Natural killer cell (primary cell): ENCODE measurements around the gene ADCK1. TPM values are rescaled to one million over a fixed set of nuclear protein-coding genes. Genes with fewer than 3 reads are reported as not detected.

ENCODE experiments used
- ATAC-seq, 3 donors: fragments of 150-1000 bp in 2 of 3; fragments of 200-7000 bp in 1 of 3; cut with Tn5 transposase; 1 replicate in 1 of 3; 2 replicates in 2 of 3; pipeline ENCODE4 v1.10.0; 2021; ENCODE audit warnings: mild to moderate bottlenecking in 2 of 3, moderate library complexity in 2 of 3
- DNase-seq, 2 donors: peaks; one replicate each; pipeline versions ENCODE4 v3.0.0 to v3.0.0-alpha.2; 2013 to 2021; ENCODE audit warnings: mixed read lengths in 1 of 2
- H3K27ac ChIP-seq: one replicate; pipeline ENCODE4 v1.5.1; 2013; ENCODE audit warnings: mild to moderate bottlenecking, low read length
- H3K27me3 ChIP-seq: one replicate; pipeline ENCODE4 v1.6.1; 2013; ENCODE audit warnings: low read length; ENCODE audit not compliant: control insufficient read depth, insufficient read depth
- H3K36me3 ChIP-seq: one replicate; pipeline ENCODE4 v1.6.1; 2013; ENCODE audit warnings: low read length; ENCODE audit not compliant: control insufficient read depth, insufficient read depth
- H3K4me1 ChIP-seq: one replicate; pipeline ENCODE4 v1.6.1; 2013; ENCODE audit warnings: low read length; ENCODE audit not compliant: control insufficient read depth, insufficient read depth
- H3K4me3 ChIP-seq: one replicate; pipeline ENCODE4 v1.5.1; 2013; ENCODE audit warnings: low read length
- H3K9me3 ChIP-seq: one replicate; pipeline ENCODE4 v1.6.1; 2013; ENCODE audit warnings: low read length; ENCODE audit not compliant: control insufficient read depth, insufficient read depth
- H3K27ac Mint-ChIP-seq, 2 donors: one replicate each; pipeline ENCODE4 v1.8.0; 2022; ENCODE audit warnings: mild to moderate bottlenecking in 2 of 2, mixed read lengths in 2 of 2, moderate library complexity in 1 of 2
- H3K27me3 Mint-ChIP-seq, 2 donors: one replicate each; pipeline ENCODE4 v1.8.0; 2022; ENCODE audit warnings: low read depth in 2 of 2, mixed read lengths in 2 of 2
- H3K36me3 Mint-ChIP-seq: one replicate; pipeline ENCODE4 v1.8.0; 2022; ENCODE audit warnings: mixed read lengths
- H3K4me1 Mint-ChIP-seq, 2 donors: one replicate each; pipeline ENCODE4 v1.8.0; 2022; ENCODE audit warnings: mixed read lengths in 2 of 2
- H3K4me3 Mint-ChIP-seq: one replicate; pipeline ENCODE4 v1.8.0; 2022; ENCODE audit warnings: mild to moderate bottlenecking, moderate library complexity, mixed read lengths
- H3K9me3 Mint-ChIP-seq, 2 donors: one replicate each; pipeline ENCODE4 v1.8.0; 2022; ENCODE audit warnings: mixed read lengths in 2 of 2
- CTCF ChIP-seq: fragments of 200-600 bp; IDR thresholded peaks from one replicate; pipeline ENCODE4 v1.8.0; 2022; ENCODE audit warnings: antibody characterized with exemption
- WGBS: methylation state at CpG from one replicate; pipeline ENCODE4 v1.1.7; 2013; ENCODE audit warnings: missing lambda C conversion rate; ENCODE audit not compliant: insufficient coverage; 5-methylcytosine and 5-hydroxymethylcytosine counted together
- intact Hi-C: fragments of 100-400 bp; cut with micrococcal nuclease; formaldehyde crosslinking; loops from one replicate; pipeline ENCODE4 v1.14.2; 2022
- total RNA-seq, 4 donors: library from RNA; stranded (reverse); fragments of 120-200 nt in 1 of 4; gene quantifications; one replicate each; pipeline versions ENCODE4 v1.2.3 to v1.2.4, GENCODE V29; 2013 to 2022

ADCK1 gene
- total RNA-seq, 3 donors from 2014 or later (not counting 1 experiment from before 2014, with no cell fraction given), result 8.0 to 9.2 (median 8.5) TPM

DNA sequence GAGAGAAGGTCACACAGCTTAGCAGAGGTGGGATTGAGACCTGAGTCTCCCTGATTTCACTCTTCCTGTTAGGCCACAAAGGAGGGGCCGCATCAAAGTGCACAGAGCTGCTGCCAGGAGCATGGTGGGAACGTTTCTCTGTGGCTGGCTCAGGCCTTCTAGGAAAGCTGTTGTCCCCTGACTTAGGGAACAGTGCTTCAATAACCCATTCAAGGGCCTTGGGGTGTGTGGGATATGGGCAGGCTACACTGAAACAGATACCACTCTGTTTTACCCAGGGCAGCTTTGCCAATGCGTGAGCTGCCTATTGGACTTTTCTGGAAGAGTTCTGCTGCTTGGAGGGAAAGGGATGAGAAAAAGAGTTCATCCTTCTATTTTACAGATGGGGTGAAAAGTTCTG is 110.0 kb downstream of the ADCK1 start:
- 73% methylated on average over 3 of the region's 3 CpGs for WGBS

GRCh38 chr14:77910506-77910905 is 110.6 kb downstream of the ADCK1 start:
- H3K9me3 ChIP-seq, result no peaks in the 10 kb centered on the region
- Mint-ChIP-seq H3K9me3 (no peaks in the 10 kb centered on the region), H3K27ac (no peak overlapping the region), H3K27me3 (no peaks in the 10 kb centered on the region), H3K4me1 (peaks cover 21 to 30% of the 10 kb centered on the region in 2 donors), H3K36me3 (no peaks in the 10 kb centered on the region), H3K4me3 (no peak overlapping the region)
- ATAC-seq, result no peak
- H3K27me3 ChIP-seq, result no peaks in the 10 kb centered on the region
- H3K4me3 ChIP-seq, result no peak overlapping the region
- intact Hi-C loops, result no loop called here
- 95% methylated on average over 8 of the region's 8 CpGs for whole genome bisulfite sequencing
- H3K27ac ChIP-seq, result no peak overlapping the region
- no peak for DNase-seq
- no peaks in the 10 kb centered on the region for H3K4me1 ChIP-seq
- no peak for TF ChIP-seq CTCF
- no peaks in the 10 kb centered on the region for H3K36me3 ChIP-seq

More for the DNA sequence above, 110.0 kb downstream of the ADCK1 start:
- no peak overlapping the region for H3K27ac Mint-ChIP-seq
- no peak for TF ChIP-seq CTCF
- Histone ChIP-seq H3K36me3 (no peaks in the 10 kb centered on the region), H3K4me3 (no peak overlapping the region), H3K9me3 (no peaks in the 10 kb centered on the region), H3K27ac (no peak overlapping the region), H3K4me1 (no peaks in the 10 kb centered on the region), H3K27me3 (no peaks in the 10 kb centered on the region)
- H3K36me3 Mint-ChIP-seq, result no peaks in the 10 kb centered on the region
- no peak for ATAC-seq
- no peaks in the 10 kb centered on the region for H3K9me3 Mint-ChIP-seq
- intact Hi-C loops, result no loop called here
- H3K4me1 Mint-ChIP-seq, result peaks cover 21 to 30% of the 10 kb centered on the region in 2 donors
- no peaks in the 10 kb centered on the region for H3K27me3 Mint-ChIP-seq
- DNase-seq, result no peak
- no peak overlapping the region for H3K4me3 Mint-ChIP-seq

DNA sequence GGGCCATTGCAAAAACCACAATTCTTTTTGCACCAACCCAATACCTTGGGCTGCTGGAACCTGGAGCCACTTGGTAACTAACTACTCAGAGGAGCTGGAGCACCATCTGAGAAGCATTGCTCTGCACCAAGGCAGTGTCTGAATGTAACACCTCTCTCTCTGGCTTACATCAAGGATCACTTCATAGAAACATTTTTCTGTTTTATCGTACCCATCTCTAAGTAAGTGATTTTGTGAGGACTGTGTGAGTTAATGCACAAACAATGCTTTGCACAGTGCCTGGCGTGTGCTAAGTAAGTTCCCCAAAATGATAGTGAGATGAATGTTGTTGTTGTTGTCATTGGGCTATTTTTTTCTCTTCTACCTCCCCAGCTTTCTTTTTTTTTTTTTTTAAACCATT is 111.4 kb downstream of the ADCK1 start:
- H3K4me3 ChIP-seq, result no peak overlapping the region
- H3K4me1 ChIP-seq, result no peaks in the 10 kb centered on the region
- H3K36me3 ChIP-seq, result no peaks in the 10 kb centered on the region
- intact Hi-C loops, result no loop called here
- no peak overlapping the region for H3K27ac ChIP-seq
- no peak for ATAC-seq
- Mint-ChIP-seq H3K9me3 (no peaks in the 10 kb centered on the region), H3K27me3 (no peaks in the 10 kb centered on the region), H3K4me1 (peaks cover 16 to 22% of the 10 kb centered on the region in 2 donors), H3K36me3 (no peaks in the 10 kb centered on the region), H3K4me3 (no peak overlapping the region), H3K27ac (no peak overlapping the region)
- DNase-seq, result no peak
- H3K9me3 ChIP-seq, result no peaks in the 10 kb centered on the region
- H3K27me3 ChIP-seq, result no peaks in the 10 kb centered on the region
- WGBS, result no CpG with 5 or more reads among the region's 2 CpGs
- no peak for TF ChIP-seq CTCF
